AG08395 (cell line): Measurements from ENCODE around the gene GRAMD1B.

Experiments used
- DNase-seq: peaks from one replicate; pipeline ENCODE4 v3.0.0; 2012; ENCODE audit warnings: mixed read lengths, low spot score

The GRAMD1B gene

GRCh38 chr11:123429913-123430720 lies at the start of gene GRAMD1B:
Gene GRAMD1B, plus strand, starts transcription at chr11:123430269. Its CDS starts 524 bp downstream, at chr11:123430793.
- DNase-seq = peak; percentile 92

- no peak for DNase-seq
These were observed 48.9 kb upstream of the GRAMD1B start for GRCh38 chr11:123381149-123381548.

GRCh38 chr11:123381817-123382554 lies 48.1 kb upstream of the GRAMD1B start:
- DNase-seq = no peak

GRCh38 chr11:123382555-123383074 lies 47.5 kb upstream of the GRAMD1B start:
- DNase-seq = no peak

GRCh38 chr11:123384116-123384515 lies 46.0 kb upstream of the GRAMD1B start:
- no peak for DNase-seq

GRCh38 chr11:123386796-123387510 lies 43.1 kb upstream of the GRAMD1B start:
- DNase-seq = peak; percentile 87

- no peak for DNase-seq
These were observed 41.4 kb upstream of the GRAMD1B start for GRCh38 chr11:123388640-123389039.

- no peak for DNase-seq
These were observed 39.9 kb upstream of the GRAMD1B start for GRCh38 chr11:123390146-123390545.

GRCh38 chr11:123391646-123392348 lies 38.3 kb upstream of the GRAMD1B start:
- DNase-seq = no peak

GRCh38 chr11:123392431-123392830 lies 37.6 kb upstream of the GRAMD1B start:
- DNase-seq = no peak

GRCh38 chr11:123392844-123393243 lies 37.2 kb upstream of the GRAMD1B start:
- no peak for DNase-seq

- DNase-seq = no peak
These were observed 36.6 kb upstream of the GRAMD1B start for GRCh38 chr11:123393312-123393927.

GRCh38 chr11:123404676-123405075 lies 25.4 kb upstream of the GRAMD1B start:
- no peak for DNase-seq

- DNase-seq = no peak
These were observed 24.9 kb upstream of the GRAMD1B start for GRCh38 chr11:123405123-123405592.

GRCh38 chr11:123406441-123407129 lies 23.5 kb upstream of the GRAMD1B start:
- DNase-seq = no peak

GRCh38 chr11:123407130-123407995 lies 22.7 kb upstream of the GRAMD1B start:
- DNase-seq = peak; percentile 75

GRCh38 chr11:123407996-123408597 lies 22.0 kb upstream of the GRAMD1B start:
- DNase-seq = no peak

GRCh38 chr11:123408619-123409455 lies 21.2 kb upstream of the GRAMD1B start:
- DNase-seq = no peak
